HG03432 (cell line): ENCODE measurements around the gene DST.
"Not testable (repeated sequence)": the region's sequence is repeated elsewhere in the genome, so short reads cannot be mapped to it uniquely, and the experiment has no call there.

Experiments
- ATAC-seq: cut with Tn5 transposase; IDR thresholded peaks from one replicate; pipeline ENCODE4 v1.9.1; 2021; ENCODE audit warnings: mild to moderate bottlenecking, moderate library complexity; ENCODE audit not compliant: unreplicated experiment

DST gene

GRCh38 chr6:56521454-56521853 is 121.2 kb downstream of the DST start:
- no peak for ATAC-seq

DNA sequence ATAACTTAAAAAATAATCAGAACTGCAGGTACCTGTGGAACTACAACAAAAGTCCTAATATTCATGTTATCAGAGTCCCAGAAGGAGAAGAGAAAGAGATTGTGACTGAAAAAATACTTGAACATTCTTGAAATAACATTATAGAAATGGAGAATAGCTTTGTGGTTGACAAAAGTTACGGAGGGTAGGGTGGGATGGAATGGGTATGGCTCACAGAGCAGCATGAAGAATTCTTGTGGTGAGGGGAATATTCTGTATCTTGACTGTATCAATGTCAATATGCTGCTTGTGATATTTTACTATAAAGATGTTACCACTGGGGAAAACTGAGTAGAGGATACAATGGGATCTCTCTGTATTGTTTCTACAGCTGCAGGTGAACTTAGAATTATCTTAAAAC is 122.5 kb downstream of the DST start:
- ATAC-seq = no peak

GRCh38 chr6:56518995-56519767 is 123.5 kb downstream of the DST start:
- no peak for ATAC-seq

DNA sequence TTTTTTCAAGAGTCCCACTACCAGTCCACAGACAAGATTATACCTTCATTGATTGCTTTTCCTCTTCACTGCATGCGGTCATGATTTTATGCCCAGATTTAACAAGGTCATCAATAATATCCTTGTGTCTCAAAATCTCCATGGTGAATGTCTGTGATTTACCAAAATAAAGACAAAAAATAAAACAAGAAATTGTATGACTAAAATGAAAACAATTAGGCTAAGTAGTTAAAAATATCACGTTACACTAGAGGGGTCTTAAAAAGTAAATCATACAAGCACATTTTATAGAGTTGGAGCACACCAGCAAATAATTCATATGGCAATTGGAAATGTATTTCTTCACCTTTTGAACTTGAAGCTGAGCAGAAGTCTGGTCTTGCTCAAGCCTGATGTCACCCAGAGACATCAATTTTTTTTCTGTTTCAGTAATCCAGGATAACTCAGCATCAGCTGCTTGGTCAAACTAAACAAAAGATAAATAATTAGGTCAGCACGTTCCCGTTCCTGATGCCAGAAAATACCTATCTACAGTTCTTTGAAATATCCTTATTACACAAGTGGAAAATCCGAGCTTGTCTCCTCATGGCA is 125.4 kb downstream of the DST start:
- no peak for ATAC-seq

- ATAC-seq = no peak
These were observed 126.7 kb downstream of the DST start for GRCh38 chr6:56516003-56516402.

DNA sequence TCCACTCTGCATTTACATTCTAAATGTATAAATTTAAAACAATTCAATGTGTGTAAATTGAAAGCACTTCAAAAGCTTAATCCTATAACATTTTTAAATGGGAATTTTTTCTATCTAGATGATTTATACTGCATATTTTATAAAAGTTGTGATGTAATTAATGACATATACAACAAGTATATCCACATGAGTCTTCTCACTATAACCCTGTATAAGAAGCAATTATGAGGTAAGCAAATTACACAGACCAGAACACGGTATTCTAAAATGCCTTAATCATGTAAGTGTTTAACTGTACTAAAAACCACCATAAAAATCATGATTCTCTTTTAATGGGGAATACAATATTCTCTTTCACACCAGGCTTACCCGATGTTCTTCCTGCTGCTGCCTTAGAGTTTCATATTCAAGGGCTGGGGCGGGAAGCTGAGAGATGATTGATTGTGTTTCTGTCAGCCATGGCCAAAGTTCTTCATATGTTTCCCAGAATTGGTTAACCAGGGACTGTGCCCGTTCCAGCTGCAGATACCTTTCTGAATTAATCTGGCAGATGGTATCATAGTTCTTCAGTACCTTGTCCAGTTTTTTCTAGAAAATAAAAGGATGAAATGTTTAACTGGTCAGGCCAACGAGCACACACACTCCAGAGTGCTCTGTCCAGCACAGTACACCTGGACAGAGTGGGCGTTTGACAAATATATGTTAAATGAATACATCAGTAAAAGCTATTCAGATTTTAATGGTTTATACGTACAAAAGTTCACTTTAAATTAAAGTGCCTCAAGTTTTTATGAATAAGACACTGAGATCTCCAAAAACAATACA is 127.4 kb downstream of the DST start:
- no peak for ATAC-seq

DNA sequence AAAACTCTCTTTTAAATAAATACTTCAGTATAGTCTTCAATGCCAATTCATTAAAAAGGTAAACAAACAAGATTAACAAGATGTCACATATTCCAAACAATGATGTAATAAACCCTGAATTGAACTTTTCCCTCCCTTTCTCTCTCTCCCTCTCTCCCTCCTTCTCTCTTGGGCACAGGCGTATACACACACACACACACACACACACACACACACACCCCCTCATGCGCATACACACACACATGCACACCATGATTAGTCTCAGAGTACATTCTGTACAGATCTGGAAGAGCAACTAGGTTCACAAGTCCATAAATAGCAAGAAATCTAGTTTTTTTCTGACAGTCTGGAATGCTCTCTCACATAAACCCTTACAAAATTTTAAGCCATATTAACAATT is 128.3 kb downstream of the DST start:
- ATAC-seq = no peak

GRCh38 chr6:56513631-56514030 is 129.1 kb downstream of the DST start:
- no peak for ATAC-seq

- ATAC-seq = no peak
These were observed 131.1 kb downstream of the DST start for GRCh38 chr6:56511591-56511990.

GRCh38 chr6:56510984-56511531 is 131.6 kb downstream of the DST start:
- ATAC-seq = no peak

DNA sequence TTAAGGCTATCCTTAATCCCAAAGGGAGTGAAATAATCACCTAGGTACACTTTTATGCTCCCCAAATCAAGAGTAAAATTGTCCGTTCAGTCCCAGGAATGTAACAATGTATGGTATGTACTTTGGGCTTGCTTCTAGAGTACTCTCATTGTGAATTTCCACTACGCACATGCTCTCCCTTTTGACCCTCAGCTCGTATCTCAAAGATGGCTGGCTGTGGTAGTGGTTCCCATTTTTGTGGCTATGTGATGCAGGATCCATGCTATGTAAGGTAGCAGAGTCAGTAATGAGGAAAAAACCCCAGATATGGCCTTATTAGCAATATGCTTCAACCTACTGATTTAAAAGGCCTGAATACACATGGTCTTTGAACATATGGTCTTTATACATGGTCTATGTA is 133.7 kb downstream of the DST start:
- ATAC-seq = no peak

GRCh38 chr6:56507517-56507916 is 135.2 kb downstream of the DST start:
- no peak for ATAC-seq

- ATAC-seq = no peak
These were observed 137.0 kb downstream of the DST start for GRCh38 chr6:56505512-56506260.

- ATAC-seq = no peak
These were observed 140.7 kb downstream of the DST start for GRCh38 chr6:56501993-56502392.

DNA sequence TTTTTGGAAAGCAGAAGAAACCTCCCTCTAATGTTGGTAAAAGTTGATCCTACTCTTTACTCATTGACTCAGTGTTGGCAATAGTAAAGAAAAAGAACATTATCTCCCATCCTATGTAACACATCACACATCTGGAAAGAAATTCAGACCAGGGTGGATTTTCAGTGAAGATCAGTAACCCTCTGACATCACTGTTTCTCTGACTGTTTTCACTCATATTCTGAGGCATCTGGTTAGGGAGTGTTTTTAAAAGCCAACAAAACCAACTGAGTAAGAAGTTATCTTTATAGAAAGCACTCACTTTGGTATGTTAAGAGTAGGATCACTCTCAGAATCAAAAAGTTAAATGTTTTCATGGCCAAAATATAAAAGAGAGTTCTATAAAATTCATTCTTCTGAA is 143.6 kb downstream of the DST start:
- ATAC-seq = no peak

DNA sequence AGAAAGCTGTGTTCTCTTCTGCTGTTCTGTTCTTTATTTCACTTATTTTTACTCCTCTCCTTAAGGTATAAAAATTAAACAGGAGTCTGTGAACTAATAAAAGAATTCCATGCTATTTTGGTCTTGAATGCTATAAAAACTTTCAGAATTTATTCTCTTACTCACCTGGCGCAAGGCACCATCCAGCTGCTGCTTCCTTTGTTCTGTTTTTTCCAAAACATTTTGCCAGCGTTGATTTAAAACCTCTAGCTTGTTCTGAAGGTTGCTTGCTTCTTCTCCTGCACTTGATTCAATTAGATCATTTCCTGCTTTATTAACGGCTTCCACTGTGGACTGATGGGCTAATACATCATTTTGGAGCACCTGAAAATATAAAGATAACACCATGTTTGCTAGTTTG is 145.0 kb downstream of the DST start:
- ATAC-seq = no peak

DNA sequence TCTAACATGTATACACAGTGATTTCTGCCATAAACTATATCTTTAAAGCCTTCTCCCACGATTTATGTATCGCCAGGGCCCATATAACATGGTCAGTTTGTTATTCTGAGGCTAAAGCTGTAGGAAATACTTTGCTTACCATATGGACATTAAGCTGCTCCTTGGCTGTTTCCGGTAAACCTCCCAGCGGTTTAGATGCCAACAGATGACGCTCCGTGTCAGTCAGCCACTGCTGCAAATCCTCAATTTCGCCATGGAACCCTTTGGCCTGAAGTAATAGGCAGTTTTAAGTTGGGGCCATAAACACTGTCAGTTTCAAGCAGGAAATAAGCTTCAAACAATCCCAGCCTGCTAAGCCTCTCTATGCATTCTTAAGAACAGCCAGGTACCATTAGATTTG is 145.4 kb downstream of the DST start:
- no peak for ATAC-seq

- ATAC-seq = not testable (repeated sequence)
These were observed 146.0 kb downstream of the DST start for GRCh38 chr6:56496650-56497049.

- ATAC-seq = no peak
These were observed 147.0 kb downstream of the DST start for GRCh38 chr6:56495654-56496053.

- ATAC-seq = no peak
These were observed 150.9 kb downstream of the DST start for GRCh38 chr6:56491606-56492328.
